NT2/D1 (cell line): ENCODE results near the gene GAP43.
"Not testable (repeated sequence)": the region's sequence is repeated elsewhere in the genome, so short reads cannot be mapped to it uniquely, and the experiment has no call there.

ENCODE experiments used
- DNase-seq: peaks from one replicate; pipeline ENCODE4 v3.0.0-alpha.2; 2011; ENCODE audit warnings: low read depth, low spot score
- H3K27me3 ChIP-seq: 2 replicates; pipeline ENCODE4 v1.6.0; 2011; ENCODE audit warnings: mild to moderate bottlenecking; ENCODE audit not compliant: insufficient read length, insufficient read depth
- H3K36me3 ChIP-seq: 2 replicates; pipeline ENCODE4 v1.6.1; 2011; ENCODE audit warnings: mild to moderate bottlenecking, low read length, mixed read lengths; ENCODE audit not compliant: insufficient read depth, insufficient read length
- H3K4me1 ChIP-seq: 2 replicates; pipeline ENCODE4 v1.5.1; 2011; ENCODE audit not compliant: insufficient read depth, insufficient read length
- H3K4me3 ChIP-seq: 2 replicates; pipeline ENCODE4 v1.5.1; 2011; ENCODE audit warnings: low read depth; ENCODE audit not compliant: insufficient read length
- H3K9ac ChIP-seq: 2 replicates; pipeline ENCODE4 v1.6.0; 2011; ENCODE audit warnings: low read depth; ENCODE audit not compliant: insufficient read length
- H3K9me3 ChIP-seq: 2 replicates; pipeline ENCODE4 v1.5.1; 2011; ENCODE audit warnings: mild to moderate bottlenecking, low read length; ENCODE audit not compliant: insufficient read depth
- SUZ12 ChIP-seq: IDR thresholded peaks from 2 replicates; pipeline ENCODE4 v1.6.1; 2011; ENCODE audit not compliant: insufficient read length, insufficient read depth; ENCODE audit errors: extremely low read depth
- YY1 ChIP-seq: IDR thresholded peaks from 2 replicates; pipeline ENCODE4 v1.6.1; 2011; ENCODE audit not compliant: insufficient read length, insufficient read depth
- ZNF274 ChIP-seq: IDR thresholded peaks from 2 replicates; pipeline ENCODE4 v1.6.1; 2011; ENCODE audit warnings: mild to moderate bottlenecking, low read depth, low read length

Gene GAP43

DNA sequence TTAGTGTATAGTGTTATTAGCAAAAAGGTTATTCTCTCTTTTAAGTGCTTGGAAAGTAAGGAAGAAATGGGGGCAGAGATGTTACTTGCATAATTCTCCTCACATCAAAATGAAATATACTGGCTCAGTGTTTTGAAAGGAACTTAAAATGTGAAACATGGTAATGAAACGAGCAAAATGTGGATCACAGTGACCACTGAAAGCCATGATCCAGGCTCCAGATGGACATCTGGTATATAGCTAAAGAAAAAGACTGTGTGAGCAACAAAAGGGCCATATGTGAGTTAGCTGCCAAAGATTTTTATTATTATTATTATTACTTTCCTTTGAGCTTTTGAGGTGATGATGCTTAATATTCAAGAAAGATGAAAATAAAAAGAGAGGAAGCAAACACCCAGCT is 89.6 kb downstream of the GAP43 start:
- Histone ChIP-seq H3K9me3 (no peaks in the 10 kb centered on the region), H3K4me3 (no peak overlapping the region), H3K4me1 (no peaks in the 10 kb centered on the region), H3K36me3 (no peaks in the 10 kb centered on the region), H3K27me3 (no peaks in the 10 kb centered on the region), H3K9ac (no peak overlapping the region)
- no peak for DNase-seq
- TF ChIP-seq SUZ12 (no peak), YY1 (no peak), ZNF274 (no peak)

DNA sequence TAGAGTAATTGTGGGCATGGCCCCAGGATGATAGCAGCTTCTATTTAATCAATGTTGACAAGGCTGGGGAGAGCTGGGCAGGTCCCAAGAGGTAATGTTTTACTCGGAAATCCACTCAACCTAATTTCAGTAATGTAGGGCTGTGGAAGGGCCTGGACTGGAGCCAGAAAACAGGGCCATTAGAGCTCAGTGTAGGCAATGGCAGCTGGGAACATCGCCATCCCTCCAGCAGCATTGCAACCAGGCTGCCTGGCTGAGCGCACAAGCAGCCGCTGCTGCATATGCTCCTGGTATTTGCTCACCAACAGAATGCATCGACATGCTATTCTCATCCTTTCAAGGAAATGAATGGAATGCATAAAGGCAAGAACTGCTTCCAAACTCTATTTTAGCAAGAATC is 90.0 kb downstream of the GAP43 start:
- Histone ChIP-seq H3K27me3 (no peaks in the 10 kb centered on the region), H3K9ac (no peak overlapping the region), H3K36me3 (no peaks in the 10 kb centered on the region), H3K4me1 (no peaks in the 10 kb centered on the region), H3K9me3 (no peaks in the 10 kb centered on the region), H3K4me3 (no peak overlapping the region)
- DNase-seq, result no peak
- TF ChIP-seq SUZ12 (no peak), ZNF274 (no peak), YY1 (no peak)

DNA sequence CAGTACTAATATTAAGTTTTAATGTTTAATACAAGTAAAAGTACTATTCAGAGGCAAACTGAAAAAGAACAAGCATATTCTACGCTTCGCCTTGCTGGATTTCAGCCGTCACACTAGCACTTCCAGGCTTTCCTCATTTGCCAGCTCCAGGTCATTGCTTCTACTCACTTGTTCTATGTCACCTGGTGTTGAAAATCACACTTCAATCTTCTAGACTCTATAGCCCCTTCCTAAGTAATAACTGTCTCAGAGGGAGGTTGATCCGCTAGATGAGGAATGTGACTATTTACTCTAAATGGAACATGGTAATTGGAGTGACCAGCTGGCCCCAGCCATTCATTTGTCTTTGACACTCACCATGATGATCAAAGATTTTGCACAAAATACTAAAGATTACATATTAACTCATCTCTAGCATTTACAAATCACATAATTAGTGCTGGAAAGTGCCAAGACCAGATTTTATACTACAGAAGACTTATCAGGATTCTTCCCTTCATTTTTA is 92.0 kb downstream of the GAP43 start:
- H3K36me3 ChIP-seq, result no peaks in the 10 kb centered on the region
- H3K4me3 ChIP-seq, result no peak overlapping the region
- no peak overlapping the region for H3K9ac ChIP-seq
- DNase-seq, result no peak
- TF ChIP-seq YY1, result no peak
- no peak for TF ChIP-seq ZNF274
- no peak for TF ChIP-seq SUZ12
- no peaks in the 10 kb centered on the region for H3K4me1 ChIP-seq
- no peaks in the 10 kb centered on the region for H3K27me3 ChIP-seq
- H3K9me3 ChIP-seq, result no peaks in the 10 kb centered on the region

DNA sequence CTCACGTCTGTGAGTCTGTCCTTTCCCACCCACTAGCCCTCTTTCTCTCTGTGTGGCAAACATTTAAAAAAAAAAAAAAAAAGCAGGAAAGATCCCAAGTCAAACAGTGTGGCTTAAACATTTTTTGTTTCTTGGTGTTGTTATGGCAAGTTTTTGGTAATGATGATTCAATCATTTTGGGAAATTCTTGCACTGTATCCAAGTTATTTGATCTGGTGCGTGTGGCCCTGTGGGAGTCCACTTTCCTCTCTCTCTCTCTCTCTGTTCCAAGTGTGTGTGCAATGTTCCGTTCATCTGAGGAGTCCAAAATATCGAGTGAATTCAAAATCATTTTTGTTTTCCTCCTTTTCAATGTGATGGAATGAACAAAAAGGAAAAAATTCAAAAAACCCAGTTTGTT is 97.7 kb downstream of the GAP43 start:
- Histone ChIP-seq H3K9me3 (no peaks in the 10 kb centered on the region), H3K36me3 (no peaks in the 10 kb centered on the region), H3K9ac (no peak overlapping the region), H3K4me3 (no peak overlapping the region), H3K27me3 (no peaks in the 10 kb centered on the region), H3K4me1 (no peaks in the 10 kb centered on the region)
- no peak for TF ChIP-seq SUZ12
- no peak for TF ChIP-seq YY1
- TF ChIP-seq ZNF274, result no peak
- DNase-seq, result no peak

DNA sequence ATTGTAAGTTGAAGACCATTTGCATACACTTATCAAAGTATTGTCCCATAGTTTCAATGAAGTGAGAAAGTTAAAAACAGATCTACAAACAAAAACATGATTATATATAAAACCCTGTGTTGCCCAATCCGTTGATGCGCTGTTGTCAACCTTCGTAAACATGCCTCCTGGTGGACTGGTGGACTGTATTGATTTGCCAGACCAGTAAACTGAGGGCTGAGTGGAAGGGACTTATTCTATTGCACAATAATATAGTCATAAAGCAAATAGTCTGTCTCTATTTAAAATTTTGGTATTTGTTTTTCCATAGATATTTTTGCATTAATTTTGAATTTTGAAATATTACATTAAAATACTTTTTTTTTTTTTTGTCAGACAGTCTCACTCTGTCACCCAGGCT is 102.5 kb downstream of the GAP43 start:
- no peaks in the 10 kb centered on the region for H3K36me3 ChIP-seq

DNA sequence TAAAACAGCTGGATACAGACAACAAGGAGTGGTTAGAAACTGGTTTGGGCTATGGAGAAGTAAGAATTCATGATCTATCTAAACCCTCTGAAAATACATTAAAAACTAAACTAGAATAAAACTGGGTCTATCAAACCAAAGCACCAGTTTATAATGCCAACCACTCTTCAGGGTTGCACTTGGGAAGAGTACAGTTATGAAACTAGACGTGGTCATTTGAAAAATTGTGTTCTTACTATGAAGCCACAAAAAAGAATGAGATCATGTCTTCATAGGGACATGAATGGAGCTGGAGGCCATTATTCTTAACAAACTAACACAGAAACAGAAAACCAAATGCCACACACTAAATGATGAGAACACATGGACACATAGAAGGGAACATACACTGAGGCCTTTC is 103.8 kb downstream of the GAP43 start:
- Histone ChIP-seq H3K9ac (no peak overlapping the region), H3K27me3 (no peaks in the 10 kb centered on the region), H3K4me1 (no peaks in the 10 kb centered on the region), H3K4me3 (no peak overlapping the region), H3K36me3 (no peaks in the 10 kb centered on the region), H3K9me3 (no peaks in the 10 kb centered on the region)
- no peak for TF ChIP-seq ZNF274
- TF ChIP-seq SUZ12, result no peak
- no peak for TF ChIP-seq YY1
- no peak for DNase-seq

More for the DNA sequence above, 102.5 kb downstream of the GAP43 start:
- DNase-seq, result no peak
- H3K4me1 ChIP-seq, result no peaks in the 10 kb centered on the region
- no peak overlapping the region for H3K4me3 ChIP-seq
- no peaks in the 10 kb centered on the region for H3K9me3 ChIP-seq
- no peaks in the 10 kb centered on the region for H3K27me3 ChIP-seq
- H3K9ac ChIP-seq, result no peak overlapping the region
- no peak for TF ChIP-seq ZNF274
- TF ChIP-seq SUZ12, result no peak

DNA sequence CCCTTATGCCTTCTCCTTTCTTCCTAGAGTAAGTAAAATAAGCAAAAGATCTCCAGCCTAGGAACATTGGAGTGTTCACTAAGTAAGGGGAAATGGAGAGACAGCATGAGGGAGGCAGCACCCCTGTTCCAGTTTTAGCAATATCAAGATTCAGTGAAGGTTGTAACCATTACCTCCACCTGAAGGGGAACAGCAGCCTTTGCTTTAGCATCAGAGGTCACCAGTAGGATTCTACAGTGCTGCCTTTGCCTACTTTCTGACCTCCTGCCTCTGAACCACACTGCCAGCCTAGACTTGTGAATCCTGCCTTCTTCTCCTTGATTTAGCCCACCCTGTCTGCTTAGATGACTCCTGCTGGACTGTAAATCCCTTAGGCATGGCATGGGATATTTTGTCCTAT is 104.7 kb downstream of the GAP43 start:
- no peak for DNase-seq
- TF ChIP-seq YY1 (no peak), ZNF274 (no peak), SUZ12 (no peak)
- H3K9ac ChIP-seq, result no peak overlapping the region
- H3K27me3 ChIP-seq, result no peaks in the 10 kb centered on the region
- no peaks in the 10 kb centered on the region for H3K36me3 ChIP-seq
- no peaks in the 10 kb centered on the region for H3K9me3 ChIP-seq
- H3K4me3 ChIP-seq, result no peak overlapping the region
- H3K4me1 ChIP-seq, result no peaks in the 10 kb centered on the region

DNA sequence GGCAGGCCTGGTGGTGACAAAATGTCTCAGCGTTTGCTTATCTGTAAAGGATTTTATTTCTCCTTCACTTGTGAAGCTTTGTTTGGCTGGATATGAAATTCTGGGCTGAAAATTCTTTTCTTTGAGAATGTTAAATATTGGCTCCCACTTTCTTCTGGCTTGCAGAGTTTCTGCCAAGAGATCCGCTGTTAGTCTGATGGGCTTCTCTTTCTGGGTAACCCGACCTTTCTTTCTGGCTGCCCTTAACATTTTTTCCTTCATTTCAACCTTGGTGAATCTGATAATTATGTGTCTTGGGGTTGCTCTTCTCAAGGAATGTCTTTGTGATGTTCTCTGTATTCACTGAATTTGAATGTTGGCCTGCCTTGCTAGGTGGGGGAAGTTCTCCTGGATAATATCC is 113.0 kb downstream of the GAP43 start:
- H3K4me1 ChIP-seq, H3K4me3 ChIP-seq, DNase-seq, H3K36me3 ChIP-seq, H3K9me3 ChIP-seq, H3K9ac ChIP-seq, H3K27me3 ChIP-seq: not testable (repeated sequence)
